ENCODE measurements around the gene MBLAC1.

DNA sequence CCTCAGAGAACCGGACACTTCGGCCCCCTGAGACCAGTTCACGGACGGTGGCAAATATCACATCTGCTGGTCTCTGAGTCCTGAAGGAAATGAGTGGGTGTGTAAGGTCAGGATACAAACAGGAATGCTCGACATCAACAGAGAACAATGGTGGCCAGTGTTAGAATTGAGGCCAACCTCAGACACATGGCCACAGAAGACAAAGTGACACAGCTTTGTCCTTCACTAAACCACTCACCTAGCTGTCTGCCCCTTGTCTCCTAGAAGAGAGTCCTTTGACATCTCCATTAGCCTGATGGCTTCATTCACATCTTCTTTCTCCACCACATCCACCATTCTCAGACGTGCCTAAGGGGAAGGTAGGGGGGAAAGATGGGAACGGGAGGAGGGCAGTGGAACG, 33.7 kb upstream of the MBLAC1 start:
- TF ChIP-seq, protein P1, sequence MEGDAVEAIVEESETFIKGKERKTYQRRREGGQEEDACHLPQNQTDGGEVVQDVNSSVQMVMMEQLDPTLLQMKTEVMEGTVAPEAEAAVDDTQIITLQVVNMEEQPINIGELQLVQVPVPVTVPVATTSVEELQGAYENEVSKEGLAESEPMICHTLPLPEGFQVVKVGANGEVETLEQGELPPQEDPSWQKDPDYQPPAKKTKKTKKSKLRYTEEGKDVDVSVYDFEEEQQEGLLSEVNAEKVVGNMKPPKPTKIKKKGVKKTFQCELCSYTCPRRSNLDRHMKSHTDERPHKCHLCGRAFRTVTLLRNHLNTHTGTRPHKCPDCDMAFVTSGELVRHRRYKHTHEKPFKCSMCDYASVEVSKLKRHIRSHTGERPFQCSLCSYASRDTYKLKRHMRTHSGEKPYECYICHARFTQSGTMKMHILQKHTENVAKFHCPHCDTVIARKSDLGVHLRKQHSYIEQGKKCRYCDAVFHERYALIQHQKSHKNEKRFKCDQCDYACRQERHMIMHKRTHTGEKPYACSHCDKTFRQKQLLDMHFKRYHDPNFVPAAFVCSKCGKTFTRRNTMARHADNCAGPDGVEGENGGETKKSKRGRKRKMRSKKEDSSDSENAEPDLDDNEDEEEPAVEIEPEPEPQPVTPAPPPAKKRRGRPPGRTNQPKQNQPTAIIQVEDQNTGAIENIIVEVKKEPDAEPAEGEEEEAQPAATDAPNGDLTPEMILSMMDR (conservative IDR thresholded peaks at IDR 0.05), result no peak
- TF ChIP-seq EZH2 (IDR thresholded peaks at IDR 0.05; ENCODE audit: low read depth), result no peak
